Loucy (cell line): ENCODE results near the gene LAMA4.
A peak's percentile ranks its signal among the peaks of the same experiment; 100 is the strongest.

ENCODE experiments used
- EZH2phosphoT487 ChIP-seq: fragments of 200-600 bp; IDR thresholded peaks from 2 replicates; pipeline ENCODE4 v1.6.1; 2018; ENCODE audit warnings: antibody characterized with exemption, mild to moderate bottlenecking, moderate library complexity, borderline replicate concordance
- TF ChIP-seq, protein P1 (sequence below): fragments of 200-600 bp; sonication (generic); conservative IDR thresholded peaks from 2 replicates; pipeline ENCODE4 v1.5.1; 2014; ENCODE audit warnings: mild to moderate bottlenecking, antibody characterized with exemption, low read length

DNA sequence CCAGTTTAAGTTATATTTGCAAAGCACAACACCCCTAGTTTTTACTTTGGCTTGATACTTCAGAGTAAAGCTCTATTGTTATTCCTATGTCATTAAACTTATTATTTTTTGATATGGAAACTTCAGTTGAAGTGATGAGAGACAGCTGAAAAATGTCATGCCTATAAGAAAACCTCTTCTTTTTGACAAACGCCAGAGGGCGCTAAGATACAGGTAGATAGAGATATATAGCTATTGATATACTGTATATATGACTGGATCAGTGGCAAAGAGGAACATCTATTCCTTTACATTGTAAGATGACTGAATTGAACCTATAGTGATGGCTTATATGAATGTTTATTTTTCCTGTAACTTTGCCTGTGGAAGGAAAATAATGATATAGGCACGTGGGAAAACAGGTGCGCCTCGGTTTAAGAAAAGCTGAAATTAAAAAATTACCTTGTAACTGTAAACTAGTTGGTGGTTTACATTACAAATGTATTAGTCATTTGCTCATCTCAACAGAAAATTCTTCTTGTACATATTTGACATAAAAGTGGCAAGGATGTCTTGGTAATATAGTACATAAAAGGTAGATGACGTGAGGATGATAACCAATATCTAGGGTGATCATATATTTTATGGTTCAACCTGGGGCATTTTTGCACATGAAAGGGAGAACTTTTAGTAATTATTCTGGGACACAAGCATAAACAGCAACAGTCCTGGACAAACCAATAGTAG lies 74.1 kb downstream of the LAMA4 start:
- TF ChIP-seq EZH2phosphoT487, result no peak
- TF ChIP-seq, protein P1, sequence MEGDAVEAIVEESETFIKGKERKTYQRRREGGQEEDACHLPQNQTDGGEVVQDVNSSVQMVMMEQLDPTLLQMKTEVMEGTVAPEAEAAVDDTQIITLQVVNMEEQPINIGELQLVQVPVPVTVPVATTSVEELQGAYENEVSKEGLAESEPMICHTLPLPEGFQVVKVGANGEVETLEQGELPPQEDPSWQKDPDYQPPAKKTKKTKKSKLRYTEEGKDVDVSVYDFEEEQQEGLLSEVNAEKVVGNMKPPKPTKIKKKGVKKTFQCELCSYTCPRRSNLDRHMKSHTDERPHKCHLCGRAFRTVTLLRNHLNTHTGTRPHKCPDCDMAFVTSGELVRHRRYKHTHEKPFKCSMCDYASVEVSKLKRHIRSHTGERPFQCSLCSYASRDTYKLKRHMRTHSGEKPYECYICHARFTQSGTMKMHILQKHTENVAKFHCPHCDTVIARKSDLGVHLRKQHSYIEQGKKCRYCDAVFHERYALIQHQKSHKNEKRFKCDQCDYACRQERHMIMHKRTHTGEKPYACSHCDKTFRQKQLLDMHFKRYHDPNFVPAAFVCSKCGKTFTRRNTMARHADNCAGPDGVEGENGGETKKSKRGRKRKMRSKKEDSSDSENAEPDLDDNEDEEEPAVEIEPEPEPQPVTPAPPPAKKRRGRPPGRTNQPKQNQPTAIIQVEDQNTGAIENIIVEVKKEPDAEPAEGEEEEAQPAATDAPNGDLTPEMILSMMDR, result peak; percentile 95
